Karpas-422 (cell line): ENCODE measurements around the gene PARS2. TPM values are rescaled to one million over a fixed set of nuclear protein-coding genes. Genes with fewer than 3 reads are reported as not detected.

Experiments used
- DNase-seq: peaks from one replicate; pipeline ENCODE4 v3.0.0-alpha.2; 2015
- H2AFZ ChIP-seq: fragments of 200-600 bp; sonication (generic); 2 replicates; pipeline ENCODE4 v1.6.1; 2014; ENCODE audit warnings: antibody characterized with exemption, low read length, mixed read lengths
- H3K27ac ChIP-seq: fragments of 200-600 bp; sonication (generic); 2 replicates; pipeline ENCODE4 v1.5.1; 2014; ENCODE audit warnings: mild to moderate bottlenecking, low read length, moderate library complexity
- H3K27me3 ChIP-seq: fragments of 200-600 bp; sonication (generic); 2 replicates; pipeline ENCODE4 v1.6.1; 2014; ENCODE audit warnings: low read length, mixed read lengths
- H3K36me3 ChIP-seq: fragments of 200-600 bp; sonication (generic); 2 replicates; pipeline ENCODE4 v1.6.1; 2014; ENCODE audit warnings: low read length, mixed read lengths; ENCODE audit not compliant: insufficient read depth
- H3K4me1 ChIP-seq: fragments of 200-600 bp; sonication (generic); 2 replicates; pipeline ENCODE4 v1.6.1; 2014; ENCODE audit warnings: mild to moderate bottlenecking, low read length, mixed read lengths
- H3K4me2 ChIP-seq: fragments of 200-600 bp; sonication (generic); 2 replicates; pipeline ENCODE4 v1.6.1; 2014; ENCODE audit warnings: low read length, low read depth, mild to moderate bottlenecking; ENCODE audit not compliant: poor library complexity, severe bottlenecking
- H3K4me3 ChIP-seq: fragments of 200-600 bp; sonication (generic); 2 replicates; pipeline ENCODE4 v1.5.1; 2014; ENCODE audit warnings: mild to moderate bottlenecking, antibody characterized with exemption, low read length, mixed read lengths
- H3K79me2 ChIP-seq: fragments of 200-600 bp; sonication (generic); 2 replicates; pipeline ENCODE4 v1.6.1; 2014; ENCODE audit warnings: mild to moderate bottlenecking, low read length, mixed read lengths
- H3K9ac ChIP-seq: fragments of 200-600 bp; sonication (generic); 2 replicates; pipeline ENCODE4 v1.6.0; 2014; ENCODE audit warnings: low read length
- H3K9me2 ChIP-seq: fragments of 200-600 bp; sonication (generic), shearing (Covaris generic); replicated peaks from 2 replicates; pipeline ENCODE4 v1.6.0; 2014; ENCODE audit warnings: mild to moderate bottlenecking, low read length, moderate library complexity; ENCODE audit not compliant: insufficient read depth
- H3K9me3 ChIP-seq: fragments of 300-700, 200-600 bp; sonication (generic); 2 replicates; pipeline ENCODE4 v1.6.1; 2014; ENCODE audit warnings: low read length, mixed read lengths
- H4K20me1 ChIP-seq: fragments of 200-600 bp; sonication (generic); 2 replicates; pipeline ENCODE4 v1.6.1; 2014; ENCODE audit warnings: mild to moderate bottlenecking, antibody characterized with exemption, low read length, low read depth; ENCODE audit not compliant: insufficient read depth
- total RNA-seq: library from RNA; depleted of rRNA; stranded (reverse); fragments of >200 nt; shearing (Covaris generic); gene quantifications from 2 replicates; pipeline ENCODE4 v1.2.3, GENCODE V29; 2014; ENCODE audit warnings: low replicate concordance

Gene PARS2
- total RNA-seq, 1 experiment from 2014 or later, result 8.2 TPM

GRCh38 chr1:54742282-54742681 is 22.0 kb downstream of the PARS2 start:
- Histone ChIP-seq H3K27ac (no peak overlapping the region), H3K4me3 (no peak overlapping the region), H3K9me2 (no peaks in the 10 kb centered on the region), H3K36me3 (peaks cover 10% of the 10 kb centered on the region), H3K9ac (no peak overlapping the region), H2AFZ (no peak overlapping the region), H3K27me3 (no peaks in the 10 kb centered on the region), H3K79me2 (no peaks in the 10 kb centered on the region), H3K9me3 (no peaks in the 10 kb centered on the region), H4K20me1 (0 out of 2 replicates have a peak, but pooled peaks cover 6% of the 10 kb centered on the region), H3K4me1 (no peaks in the 10 kb centered on the region), H3K4me2 (no peak overlapping the region)
- DNase-seq, result no peak

DNA sequence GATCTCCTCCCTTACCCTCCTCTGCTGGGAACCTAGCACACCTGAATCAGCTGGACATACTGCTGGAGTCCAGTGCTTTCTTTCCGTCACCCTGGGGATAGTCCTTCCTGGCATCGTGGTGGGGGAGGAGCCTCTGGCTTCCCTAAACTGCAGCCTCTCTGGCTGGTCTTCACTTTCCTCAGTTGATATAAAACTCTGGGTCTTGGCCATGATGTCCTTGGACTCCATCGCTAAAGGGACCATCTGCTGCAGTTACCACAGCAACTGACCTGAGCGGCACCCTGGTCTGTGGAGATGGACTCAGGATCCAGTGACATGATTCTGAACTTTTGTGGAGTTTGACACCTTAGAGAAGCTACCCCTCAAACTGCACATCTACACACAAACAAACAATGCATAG is 22.8 kb downstream of the PARS2 start:
- 0 out of 2 replicates have a peak, but pooled peaks cover 6% of the 10 kb centered on the region for H4K20me1 ChIP-seq
- H3K4me1 ChIP-seq, result no peaks in the 10 kb centered on the region
- no peak overlapping the region for H2AFZ ChIP-seq
- no peaks in the 10 kb centered on the region for H3K9me3 ChIP-seq
- H3K4me3 ChIP-seq, result no peak overlapping the region
- H3K36me3 ChIP-seq, result peaks cover 10% of the 10 kb centered on the region
- H3K27ac ChIP-seq, result no peak overlapping the region
- H3K4me2 ChIP-seq, result no peak overlapping the region
- H3K9ac ChIP-seq, result no peak overlapping the region
- H3K27me3 ChIP-seq, result no peaks in the 10 kb centered on the region
- H3K79me2 ChIP-seq, result no peaks in the 10 kb centered on the region
- no peaks in the 10 kb centered on the region for H3K9me2 ChIP-seq
- DNase-seq, result no peak

GRCh38 chr1:54738244-54738643 is 26.1 kb downstream of the PARS2 start:
- Histone ChIP-seq H3K9me2 (no peaks in the 10 kb centered on the region), H4K20me1 (0 out of 2 replicates have a peak, but pooled peaks cover 6% of the 10 kb centered on the region), H3K9me3 (no peaks in the 10 kb centered on the region), H3K4me2 (no peak overlapping the region), H3K36me3 (peaks cover 16% of the 10 kb centered on the region), H3K4me1 (no peaks in the 10 kb centered on the region), H3K79me2 (no peaks in the 10 kb centered on the region), H3K27ac (no peak overlapping the region), H3K27me3 (no peaks in the 10 kb centered on the region), H3K9ac (no peak overlapping the region), H2AFZ (no peak overlapping the region), H3K4me3 (no peak overlapping the region)
- no peak for DNase-seq

DNA sequence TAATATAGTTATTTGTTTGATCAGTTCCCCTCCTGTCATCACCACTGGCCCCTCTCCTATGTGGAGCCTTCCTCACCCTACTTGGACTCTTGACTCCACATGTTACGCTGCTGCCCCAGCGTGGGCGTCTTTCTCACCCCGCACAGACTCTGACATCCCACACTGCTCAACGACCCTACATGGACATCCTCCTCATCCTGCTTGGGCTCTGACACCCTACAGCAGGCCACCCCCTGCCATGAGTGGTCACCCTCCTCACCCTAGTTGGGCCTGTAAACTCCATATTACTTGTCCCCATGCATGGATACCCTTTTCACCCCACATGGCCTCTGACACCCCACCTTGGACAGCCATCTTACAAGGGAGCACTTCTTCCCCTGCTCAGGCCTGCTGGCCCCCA is 27.6 kb downstream of the PARS2 start:
- H3K79me2 ChIP-seq, result no peaks in the 10 kb centered on the region
- H3K9ac ChIP-seq, result no peak overlapping the region
- no peak overlapping the region for H2AFZ ChIP-seq
- H3K4me1 ChIP-seq, result no peaks in the 10 kb centered on the region
- DNase-seq, result no peak
- H3K9me2 ChIP-seq, result no peaks in the 10 kb centered on the region
- no peaks in the 10 kb centered on the region for H3K27me3 ChIP-seq
- H3K27ac ChIP-seq, result no peak overlapping the region
- H3K4me3 ChIP-seq, result no peak overlapping the region
- no peaks in the 10 kb centered on the region for H4K20me1 ChIP-seq
- H3K9me3 ChIP-seq, result no peaks in the 10 kb centered on the region
- no peak overlapping the region for H3K4me2 ChIP-seq
- peaks cover 16% of the 10 kb centered on the region for H3K36me3 ChIP-seq

GRCh38 chr1:54728027-54728426 is 36.3 kb downstream of the PARS2 start:
- H2AFZ ChIP-seq, result no peak overlapping the region
- no peak overlapping the region for H3K9ac ChIP-seq

GRCh38 chr1:54724771-54725170 is 39.6 kb downstream of the PARS2 start:
- Histone ChIP-seq H3K9me2 (no peaks in the 10 kb centered on the region), H3K4me3 (no peak overlapping the region), H3K9me3 (no peaks in the 10 kb centered on the region), H3K27ac (no peak overlapping the region), H4K20me1 (no peaks in the 10 kb centered on the region), H3K27me3 (no peaks in the 10 kb centered on the region), H3K36me3 (peaks cover 67% of the 10 kb centered on the region), H3K4me2 (no peak overlapping the region), H3K4me1 (no peaks in the 10 kb centered on the region), H2AFZ (no peak overlapping the region), H3K9ac (no peak overlapping the region), H3K79me2 (0 out of 2 replicates have a peak, but pooled peaks cover 8% of the 10 kb centered on the region)
- no peak for DNase-seq

More at GRCh38 chr1:54728027-54728426, 36.3 kb downstream of the PARS2 start:
- H4K20me1 ChIP-seq, result no peaks in the 10 kb centered on the region
- no peaks in the 10 kb centered on the region for H3K79me2 ChIP-seq
- H3K4me3 ChIP-seq, result no peak overlapping the region
- no peaks in the 10 kb centered on the region for H3K9me2 ChIP-seq
- H3K9me3 ChIP-seq, result no peaks in the 10 kb centered on the region
- H3K4me1 ChIP-seq, result no peaks in the 10 kb centered on the region
- no peak overlapping the region for H3K4me2 ChIP-seq
- no peak overlapping the region for H3K27ac ChIP-seq
- peaks cover 44% of the 10 kb centered on the region for H3K36me3 ChIP-seq
- H3K27me3 ChIP-seq, result no peaks in the 10 kb centered on the region
- DNase-seq, result no peak

- Histone ChIP-seq H3K36me3 (peaks cover 75% of the 10 kb centered on the region), H3K9me2 (no peaks in the 10 kb centered on the region)
- DNase-seq, result no peak
Observed at GRCh38 chr1:54723985-54724384, 40.3 kb downstream of the PARS2 start.

DNA sequence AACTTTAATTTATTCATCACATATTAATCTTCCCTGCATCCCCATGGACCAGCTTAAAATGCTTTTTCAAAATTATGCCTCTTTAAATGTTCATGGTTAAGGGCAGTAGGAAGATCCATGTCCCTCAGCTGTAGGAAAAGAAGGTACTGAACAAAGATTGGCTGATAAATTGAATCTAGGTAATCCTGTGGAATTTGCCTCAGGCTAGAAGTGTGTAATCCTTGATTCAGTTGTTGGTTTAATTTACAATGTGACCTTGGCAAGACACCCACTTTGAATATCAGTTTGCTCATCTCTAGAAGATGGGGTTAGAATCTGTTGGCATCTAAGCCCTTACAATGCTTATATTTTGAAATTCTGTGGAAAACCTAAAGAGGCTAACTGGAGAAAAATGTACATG is 42.6 kb downstream of the PARS2 start:
- H3K4me2 ChIP-seq, result no peak overlapping the region
- H3K36me3 ChIP-seq, result peaks cover 80% of the 10 kb centered on the region
- H3K27ac ChIP-seq, result no peak overlapping the region
- no peaks in the 10 kb centered on the region for H3K9me2 ChIP-seq
- H2AFZ ChIP-seq, result no peak overlapping the region
- no peaks in the 10 kb centered on the region for H3K27me3 ChIP-seq
- H3K9me3 ChIP-seq, result no peaks in the 10 kb centered on the region
- H4K20me1 ChIP-seq, result no peaks in the 10 kb centered on the region
- peaks cover 36% of the 10 kb centered on the region for H3K79me2 ChIP-seq
- no peak overlapping the region for H3K9ac ChIP-seq
- no peak overlapping the region for H3K4me3 ChIP-seq
- H3K4me1 ChIP-seq, result peaks cover 8% of the 10 kb centered on the region
- DNase-seq, result no peak

More at GRCh38 chr1:54723985-54724384, 40.3 kb downstream of the PARS2 start:
- no peaks in the 10 kb centered on the region for H3K9me3 ChIP-seq
- no peak overlapping the region for H3K27ac ChIP-seq
- H3K4me3 ChIP-seq, result no peak overlapping the region
- no peaks in the 10 kb centered on the region for H3K4me1 ChIP-seq
- H4K20me1 ChIP-seq, result no peaks in the 10 kb centered on the region
- no peak overlapping the region for H3K9ac ChIP-seq
- H2AFZ ChIP-seq, result no peak overlapping the region
- no peaks in the 10 kb centered on the region for H3K27me3 ChIP-seq
- H3K79me2 ChIP-seq, result peaks cover 14% of the 10 kb centered on the region
- H3K4me2 ChIP-seq, result no peak overlapping the region
